HEK293 (cell line): Measurements from ENCODE around the gene SCAF1.

Experiments
- CTCF ChIA-PET: fragments of 350-600 bp; formaldehyde crosslinking; extraction: SDS; loops from one replicate; lab custom pipeline; 2021; ENCODE audit warnings: antibody characterized with exemption; lab: Yijun Ruan, JAX
- POLR2A ChIA-PET: fragments of 300-600 bp; formaldehyde crosslinking; extraction: SDS; loops from one replicate; lab custom pipeline; 2020; ENCODE audit warnings: antibody characterized with exemption, inconsistent platforms; lab: Yijun Ruan, JAX
- H3K27ac ChIP-seq: fragments of 200-500 bp; sonication (Bioruptor generic); 2 replicates; pipeline ENCODE4 v1.5.1; 2014; ENCODE audit warnings: low read depth, low read length, control low read depth, inconsistent platforms; ENCODE audit errors: extremely low read depth
- H3K36me3 ChIP-seq, 2 experiments: fragments of 200-500 bp in 1 of 2; sonication (Bioruptor generic) in 1 of 2; 1 replicate in 1 of 2; 2 replicates in 1 of 2; pipeline ENCODE4 v1.5.1; 2014 to 2017; ENCODE audit warnings: inconsistent platforms in 2 of 2, low read length in 2 of 2; ENCODE audit not compliant: control insufficient read depth in 2 of 2, insufficient read depth in 1 of 2
- H3K4me1 ChIP-seq: fragments of 200-500 bp; sonication (Bioruptor generic); 2 replicates; pipeline ENCODE4 v1.5.1; 2014; ENCODE audit warnings: mild to moderate bottlenecking, low read length, inconsistent platforms; ENCODE audit not compliant: control insufficient read depth, insufficient read depth
- H3K4me3 ChIP-seq: 2 replicates; pipeline ENCODE4 v1.5.1; 2011; ENCODE audit warnings: low read depth, mild to moderate bottlenecking, control low read depth, low read length, moderate library complexity
- H3K9me3 ChIP-seq: fragments of 200-500 bp; sonication (Bioruptor generic); 2 replicates; pipeline ENCODE4 v1.5.1; 2014; ENCODE audit warnings: low read depth, low read length, inconsistent platforms; ENCODE audit not compliant: control insufficient read depth, insufficient read depth
- HIC1 ChIP-seq: fragments of 450-650 bp; formaldehyde crosslinking; IDR thresholded peaks from 2 replicates; pipeline ENCODE4 v1.5.1; 2016; ENCODE audit warnings: missing biosample characterization, missing genetic modification characterization
- MEIS1 ChIP-seq: sonication (generic); formaldehyde crosslinking; IDR thresholded peaks from 2 replicates; pipeline ENCODE4 v1.8.1; 2022; ENCODE audit warnings: missing genetic modification reagents, mild to moderate bottlenecking, borderline replicate concordance
- SCRT2 ChIP-seq: fragments of 450-650 bp; formaldehyde crosslinking; IDR thresholded peaks from 2 replicates; pipeline ENCODE4 v1.5.1; 2016; ENCODE audit warnings: missing biosample characterization, missing genetic modification characterization
- SP3 ChIP-seq: fragments of 450-650 bp; formaldehyde crosslinking; IDR thresholded peaks from 2 replicates; pipeline ENCODE4 v1.5.1; 2016; ENCODE audit warnings: missing biosample characterization, missing genetic modification characterization
- ZBTB17 ChIP-seq: fragments of 450-650 bp; formaldehyde crosslinking; IDR thresholded peaks from 2 replicates; pipeline ENCODE4 v1.5.1; 2016; ENCODE audit warnings: missing biosample characterization, missing genetic modification characterization
- ZBTB21 ChIP-seq: fragments of 450-650 bp; formaldehyde crosslinking; IDR thresholded peaks from 2 replicates; pipeline ENCODE4 v1.5.1; 2017; ENCODE audit warnings: missing biosample characterization, missing genetic modification characterization
- ZNF214 ChIP-seq: fragments of 450-650 bp; formaldehyde crosslinking; IDR thresholded peaks from 2 replicates; pipeline ENCODE4 v1.5.1; 2017; ENCODE audit warnings: missing biosample characterization, mild to moderate bottlenecking, missing genetic modification characterization, borderline replicate concordance
- ZNF23 ChIP-seq: fragments of 450-650 bp; formaldehyde crosslinking; IDR thresholded peaks from 2 replicates; pipeline ENCODE4 v1.5.1; 2016; ENCODE audit warnings: missing biosample characterization, missing genetic modification characterization, borderline replicate concordance
- ZNF311 ChIP-seq: fragments of 450-650 bp; formaldehyde crosslinking; IDR thresholded peaks from 2 replicates; pipeline ENCODE4 v1.5.1; 2017; ENCODE audit warnings: missing biosample characterization, missing genetic modification characterization, borderline replicate concordance
- ZNF324 ChIP-seq: fragments of 450-650 bp; formaldehyde crosslinking; IDR thresholded peaks from 2 replicates; pipeline ENCODE4 v1.5.1; 2016; ENCODE audit warnings: missing biosample characterization, missing genetic modification characterization
- ZNF366 ChIP-seq: fragments of 450-650 bp; formaldehyde crosslinking; conservative IDR thresholded peaks from 2 replicates; pipeline ENCODE4 v1.5.1; 2016; ENCODE audit warnings: missing biosample characterization, missing genetic modification characterization
- ZNF423 ChIP-seq: fragments of 450-650 bp; formaldehyde crosslinking; IDR thresholded peaks from 2 replicates; pipeline ENCODE4 v1.5.1; 2016; ENCODE audit warnings: missing biosample characterization, missing genetic modification characterization
- ZNF501 ChIP-seq: fragments of 450-650 bp; formaldehyde crosslinking; IDR thresholded peaks from 2 replicates; pipeline ENCODE4 v1.5.1; 2016; ENCODE audit warnings: missing biosample characterization, missing genetic modification characterization
- ZNF701 ChIP-seq: fragments of 450-650 bp; formaldehyde crosslinking; IDR thresholded peaks from 2 replicates; pipeline ENCODE4 v1.5.1; 2016; ENCODE audit warnings: missing biosample characterization, missing genetic modification characterization
- TF ChIP-seq, protein P1 (sequence below): fragments of 450-650 bp; formaldehyde crosslinking; IDR thresholded peaks from 2 replicates; pipeline ENCODE4 v1.5.1; 2016; ENCODE audit warnings: missing biosample characterization, missing genetic modification characterization
- TF ChIP-seq, protein P2 (sequence below): fragments of 450-650 bp; formaldehyde crosslinking; IDR thresholded peaks from 2 replicates; pipeline ENCODE4 v1.5.1; 2016; ENCODE audit warnings: missing biosample characterization, missing genetic modification characterization
- TF ChIP-seq, protein P3 (sequence below): fragments of 450-650 bp; formaldehyde crosslinking; IDR thresholded peaks from 2 replicates; pipeline ENCODE4 v1.5.1; 2016; ENCODE audit warnings: missing biosample characterization, missing genetic modification characterization, borderline replicate concordance

The SCAF1 gene

GRCh38 chr19:49667473-49667872, 25.5 kb downstream of the SCAF1 start:
- TF ChIP-seq, protein P1, sequence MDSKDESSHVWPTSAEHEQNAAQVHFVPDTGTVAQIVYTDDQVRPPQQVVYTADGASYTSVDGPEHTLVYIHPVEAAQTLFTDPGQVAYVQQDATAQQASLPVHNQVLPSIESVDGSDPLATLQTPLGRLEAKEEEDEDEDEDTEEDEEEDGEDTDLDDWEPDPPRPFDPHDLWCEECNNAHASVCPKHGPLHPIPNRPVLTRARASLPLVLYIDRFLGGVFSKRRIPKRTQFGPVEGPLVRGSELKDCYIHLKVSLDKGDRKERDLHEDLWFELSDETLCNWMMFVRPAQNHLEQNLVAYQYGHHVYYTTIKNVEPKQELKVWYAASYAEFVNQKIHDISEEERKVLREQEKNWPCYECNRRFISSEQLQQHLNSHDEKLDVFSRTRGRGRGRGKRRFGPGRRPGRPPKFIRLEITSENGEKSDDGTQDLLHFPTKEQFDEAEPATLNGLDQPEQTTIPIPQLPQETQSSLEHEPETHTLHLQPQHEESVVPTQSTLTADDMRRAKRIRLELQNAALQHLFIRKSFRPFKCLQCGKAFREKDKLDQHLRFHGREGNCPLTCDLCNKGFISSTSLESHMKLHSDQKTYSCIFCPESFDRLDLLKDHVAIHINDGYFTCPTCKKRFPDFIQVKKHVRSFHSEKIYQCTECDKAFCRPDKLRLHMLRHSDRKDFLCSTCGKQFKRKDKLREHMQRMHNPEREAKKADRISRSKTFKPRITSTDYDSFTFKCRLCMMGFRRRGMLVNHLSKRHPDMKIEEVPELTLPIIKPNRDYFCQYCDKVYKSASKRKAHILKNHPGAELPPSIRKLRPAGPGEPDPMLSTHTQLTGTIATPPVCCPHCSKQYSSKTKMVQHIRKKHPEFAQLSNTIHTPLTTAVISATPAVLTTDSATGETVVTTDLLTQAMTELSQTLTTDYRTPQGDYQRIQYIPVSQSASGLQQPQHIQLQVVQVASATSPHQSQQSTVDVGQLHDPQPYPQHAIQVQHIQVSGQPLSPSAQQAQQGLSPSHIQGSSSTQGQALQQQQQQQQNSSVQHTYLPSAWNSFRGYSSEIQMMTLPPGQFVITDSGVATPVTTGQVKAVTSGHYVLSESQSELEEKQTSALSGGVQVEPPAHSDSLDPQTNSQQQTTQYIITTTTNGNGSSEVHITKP (tag by site-specific recombination): 0 out of 2 replicates have a peak, but pooled peaks have one; percentile 18
- TF ChIP-seq, protein P2, sequence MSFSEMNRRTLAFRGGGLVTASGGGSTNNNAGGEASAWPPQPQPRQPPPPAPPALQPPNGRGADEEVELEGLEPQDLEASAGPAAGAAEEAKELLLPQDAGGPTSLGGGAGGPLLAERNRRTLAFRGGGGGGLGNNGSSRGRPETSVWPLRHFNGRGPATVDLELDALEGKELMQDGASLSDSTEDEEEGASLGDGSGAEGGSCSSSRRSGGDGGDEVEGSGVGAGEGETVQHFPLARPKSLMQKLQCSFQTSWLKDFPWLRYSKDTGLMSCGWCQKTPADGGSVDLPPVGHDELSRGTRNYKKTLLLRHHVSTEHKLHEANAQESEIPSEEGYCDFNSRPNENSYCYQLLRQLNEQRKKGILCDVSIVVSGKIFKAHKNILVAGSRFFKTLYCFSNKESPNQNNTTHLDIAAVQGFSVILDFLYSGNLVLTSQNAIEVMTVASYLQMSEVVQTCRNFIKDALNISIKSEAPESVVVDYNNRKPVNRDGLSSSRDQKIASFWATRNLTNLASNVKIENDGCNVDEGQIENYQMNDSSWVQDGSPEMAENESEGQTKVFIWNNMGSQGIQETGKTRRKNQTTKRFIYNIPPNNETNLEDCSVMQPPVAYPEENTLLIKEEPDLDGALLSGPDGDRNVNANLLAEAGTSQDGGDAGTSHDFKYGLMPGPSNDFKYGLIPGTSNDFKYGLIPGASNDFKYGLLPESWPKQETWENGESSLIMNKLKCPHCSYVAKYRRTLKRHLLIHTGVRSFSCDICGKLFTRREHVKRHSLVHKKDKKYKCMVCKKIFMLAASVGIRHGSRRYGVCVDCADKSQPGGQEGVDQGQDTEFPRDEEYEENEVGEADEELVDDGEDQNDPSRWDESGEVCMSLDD (tag by site-specific recombination): peak; percentile 52; the same call in 1 of the 2 replicates
- no peak for TF ChIP-seq SP3 (tag by site-specific recombination)
- peak; percentile 49; the same call in 1 of the 2 replicates for TF ChIP-seq SCRT2 (tag by site-specific recombination)
- 0 out of 2 replicates have a peak, but pooled peaks have one; percentile 35 for TF ChIP-seq ZNF366 (tag by site-specific recombination)
- TF ChIP-seq ZNF324 (tag by site-specific recombination): no peak
- peak; percentile 100 for TF ChIP-seq ZNF23 (tag by site-specific recombination)
- peak; percentile 99 for TF ChIP-seq ZBTB17 (tag by site-specific recombination)
- TF ChIP-seq, protein P3, sequence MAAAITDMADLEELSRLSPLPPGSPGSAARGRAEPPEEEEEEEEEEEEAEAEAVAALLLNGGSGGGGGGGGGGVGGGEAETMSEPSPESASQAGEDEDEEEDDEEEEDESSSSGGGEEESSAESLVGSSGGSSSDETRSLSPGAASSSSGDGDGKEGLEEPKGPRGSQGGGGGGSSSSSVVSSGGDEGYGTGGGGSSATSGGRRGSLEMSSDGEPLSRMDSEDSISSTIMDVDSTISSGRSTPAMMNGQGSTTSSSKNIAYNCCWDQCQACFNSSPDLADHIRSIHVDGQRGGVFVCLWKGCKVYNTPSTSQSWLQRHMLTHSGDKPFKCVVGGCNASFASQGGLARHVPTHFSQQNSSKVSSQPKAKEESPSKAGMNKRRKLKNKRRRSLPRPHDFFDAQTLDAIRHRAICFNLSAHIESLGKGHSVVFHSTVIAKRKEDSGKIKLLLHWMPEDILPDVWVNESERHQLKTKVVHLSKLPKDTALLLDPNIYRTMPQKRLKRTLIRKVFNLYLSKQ (tag by site-specific recombination): no peak
- TF ChIP-seq ZNF311 (tag by site-specific recombination): no peak
- 0 out of 2 replicates have a peak, but pooled peaks have one; percentile 29 for TF ChIP-seq ZBTB21 (tag by site-specific recombination)
- no peak for TF ChIP-seq ZNF214
- no peak for TF ChIP-seq ZNF501 (tag by site-specific recombination)
- TF ChIP-seq MEIS1: no peak
- no peak for TF ChIP-seq ZNF701
- TF ChIP-seq HIC1 (tag by site-specific recombination): no peak
- TF ChIP-seq ZNF423: no peak
- TF ChIP-seq, all 188 proteins: peak for 7
- no peaks in the 10 kb centered on the region for H3K9me3 ChIP-seq
- H3K36me3 ChIP-seq: peaks cover 21 to 40% of the 10 kb centered on the region in 2 experiments
- ChIA-PET POLR2A (interaction anchor here (0.7 to 4.9 kb wide), 4 partner anchors 9 to 87 kb away, joined by 3 to 85 read pairs (median 10); partner anchors contain the start of genes PRMT1, RRAS and SCAF1), CTCF (interaction anchor here (0.6 to 0.8 kb wide), 3 partner anchors 10 to 79 kb away, joined by 3 to 4 read pairs (median 3); no protein-coding TSS in a partner anchor)
- no peak overlapping the region for H3K4me3 ChIP-seq
- H3K4me1 ChIP-seq: peaks cover 13% of the 10 kb centered on the region
- no peak overlapping the region for H3K27ac ChIP-seq
